Frontal cortex (tissue), 4 donors: Measurements from ENCODE around the gene TNPO2. TPM values are rescaled to one million over a fixed set of nuclear protein-coding genes. Genes with fewer than 3 reads are reported as not detected.

Experiments used
- DNase-seq, 2 donors: peaks; one replicate each; pipeline ENCODE4 v3.0.0; 2012; ENCODE audit warnings: low spot score in 2 of 2
- FAIRE-seq: peaks from 2 replicates; lab custom pipeline; 2012; peaks lifted over from hg19 to GRCh38; lab: Jason Lieb, UNC
- small RNA-seq: library from RNA; depleted of rRNA; stranded (forward); fragments of <200 nt; gene quantifications from one replicate; pipeline ENCODE3, GENCODE V24; 2014
- total RNA-seq: library from RNA; depleted of rRNA; stranded (reverse); fragments of >200 nt; gene quantifications from one replicate; pipeline ENCODE4 v1.2.3, GENCODE V29; 2014
- donor health status: control.
- donor health status: control.
- donor health status: control.

The TNPO2 gene
- total RNA-seq, 1 donor from 2014 or later: 68.5 TPM

- FAIRE-seq: no peak
- no peak for DNase-seq
Measured at GRCh38 chr19:12664406-12665280, 59.1 kb downstream of the TNPO2 start.

- FAIRE-seq (no peak), DNase-seq (no peak)
Measured at GRCh38 chr19:12660980-12661379, 62.8 kb downstream of the TNPO2 start.

GRCh38 chr19:12657966-12658365 lies 65.8 kb downstream of the TNPO2 start:
- DNase-seq: no peak

GRCh38 chr19:12656899-12657571 lies 66.7 kb downstream of the TNPO2 start:
- no peak for FAIRE-seq
- no peak for DNase-seq

More at GRCh38 chr19:12657966-12658365, 65.8 kb downstream of the TNPO2 start:
- no peak for FAIRE-seq

- FAIRE-seq (no peak), DNase-seq (no peak)
Measured at GRCh38 chr19:12655546-12655945, 68.2 kb downstream of the TNPO2 start.

GRCh38 chr19:12652219-12652618 lies 71.5 kb downstream of the TNPO2 start:
- DNase-seq (no peak), FAIRE-seq (no peak)

GRCh38 chr19:12649941-12650340 lies 73.8 kb downstream of the TNPO2 start:
- FAIRE-seq: no peak
- DNase-seq: no peak

Small RNAs within 50 kb of the gene (small RNA-seq; reads per million reads assigned to genes)
- 13.3 reads per million, percentile 96 among the genes with 10 or more reads in this experiment for gene SNORD41

Other genes starting within 250 kb of the TNPO2 start
- 37.5 TPM for gene ZNF709, start 239.1 kb downstream of the TNPO2 start, total RNA-seq
- 32.6 TPM for gene ZNF564, start 172.4 kb downstream of the TNPO2 start, total RNA-seq
- gene ZNF490, start 113.1 kb downstream of the TNPO2 start, total RNA-seq: 9.4 TPM
- gene ZNF791, start 113.0 kb downstream of the TNPO2 start, total RNA-seq: 25.3 TPM
- gene MAN2B1, start 57.2 kb downstream of the TNPO2 start, total RNA-seq: 10.6 TPM
- gene WDR83, start 57.1 kb downstream of the TNPO2 start, total RNA-seq: 9.0 TPM
- 92.9 TPM for gene DHPS, start 42.1 kb downstream of the TNPO2 start, total RNA-seq
- gene GNG14, start 35.9 kb downstream of the TNPO2 start, total RNA-seq: not detected
- gene FBXW9, start 27.3 kb downstream of the TNPO2 start, total RNA-seq: 6.5 TPM
- 216 TPM for gene TRIR, start 10.8 kb upstream of the TNPO2 start, total RNA-seq
- 85.2 TPM for gene GET3, start 13.6 kb upstream of the TNPO2 start, total RNA-seq
- not detected for gene BEST2, start 27.9 kb upstream of the TNPO2 start, total RNA-seq
- 14.3 TPM for gene HOOK2, start 51.6 kb upstream of the TNPO2 start, total RNA-seq
- gene JUNB, start 67.6 kb upstream of the TNPO2 start, total RNA-seq: 16.3 TPM
- 208 TPM for gene PRDX2, start 77.9 kb upstream of the TNPO2 start, total RNA-seq
- 0.82 TPM for gene THSD8, start 78.1 kb upstream of the TNPO2 start, total RNA-seq
- 15.9 TPM for gene RNASEH2A, start 82.7 kb upstream of the TNPO2 start, total RNA-seq
- gene RTBDN, start 110.6 kb upstream of the TNPO2 start, total RNA-seq: 1.6 TPM
- gene MAST1, start 114.6 kb upstream of the TNPO2 start, total RNA-seq: 47.3 TPM
- 3.3 TPM for gene DNASE2, start 157.5 kb upstream of the TNPO2 start, total RNA-seq
- gene KLF1, start 163.3 kb upstream of the TNPO2 start, total RNA-seq: 0.41 TPM
- gene GCDH, start 167.2 kb upstream of the TNPO2 start, total RNA-seq: 17.9 TPM
- 0.82 TPM for gene SYCE2, start 195.4 kb upstream of the TNPO2 start, total RNA-seq
- 56.3 TPM for gene FARSA, start 209.8 kb upstream of the TNPO2 start, total RNA-seq
- gene CALR, start 214.7 kb upstream of the TNPO2 start, total RNA-seq: 298 TPM
- 18.3 TPM for gene RAD23A, start 221.9 kb upstream of the TNPO2 start, total RNA-seq
- gene GADD45GIP1, start 233.3 kb upstream of the TNPO2 start, total RNA-seq: 21.6 TPM
- under 0.01 TPM for gene DAND5, start 245.6 kb upstream of the TNPO2 start, total RNA-seq